HG03280 (cell line): ENCODE data around the gene TBX1.

ENCODE experiments used
- ATAC-seq: cut with Tn5 transposase; IDR thresholded peaks from one replicate; pipeline ENCODE4 v1.9.1; 2021; ENCODE audit warnings: mild to moderate bottlenecking, moderate library complexity; ENCODE audit not compliant: unreplicated experiment

The TBX1 gene

DNA sequence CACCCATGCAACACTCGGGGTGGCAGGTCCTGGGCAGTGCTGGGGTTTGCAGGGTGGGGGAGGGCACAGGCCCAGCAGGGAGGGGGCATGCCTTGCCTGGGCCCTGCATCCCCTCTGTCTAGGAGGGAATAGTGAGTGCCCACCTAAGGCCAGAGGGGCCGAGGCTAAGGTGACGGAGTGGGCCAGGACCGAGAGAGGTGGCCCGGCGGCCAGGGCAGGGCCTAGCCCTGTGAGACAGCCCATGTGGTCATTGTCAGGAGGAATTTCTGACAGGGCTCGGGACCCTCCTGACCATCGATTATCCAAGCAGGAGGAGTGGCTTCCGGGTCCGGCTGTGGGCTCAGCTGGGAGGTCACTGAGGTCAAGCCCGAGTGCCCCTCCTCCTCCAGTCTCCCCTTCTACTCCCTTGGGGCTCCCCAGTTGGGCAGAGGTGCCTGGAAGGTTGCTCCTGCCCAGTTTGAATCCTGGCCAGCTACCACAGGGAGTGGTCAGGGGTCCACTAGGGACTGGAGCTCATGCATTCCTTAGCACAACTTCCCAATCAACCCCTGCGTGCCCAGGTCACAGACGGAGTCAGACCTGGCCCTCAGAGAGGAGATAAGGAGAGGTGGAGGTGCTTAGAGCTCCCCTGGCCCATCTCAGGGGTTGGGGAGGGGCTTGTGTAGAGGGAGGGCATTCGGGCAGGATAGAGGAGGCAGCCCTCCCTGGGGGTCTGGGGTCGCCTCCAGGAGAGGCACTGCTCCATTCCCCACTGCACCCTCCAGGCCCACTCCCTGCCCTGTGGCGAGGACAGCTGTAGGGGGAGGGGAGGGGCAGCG, 22.5 kb upstream of the TBX1 start:
- no peak for ATAC-seq

GRCh38 chr22:19738664-19739447, 21.7 kb upstream of the TBX1 start:
- ATAC-seq: no peak

DNA sequence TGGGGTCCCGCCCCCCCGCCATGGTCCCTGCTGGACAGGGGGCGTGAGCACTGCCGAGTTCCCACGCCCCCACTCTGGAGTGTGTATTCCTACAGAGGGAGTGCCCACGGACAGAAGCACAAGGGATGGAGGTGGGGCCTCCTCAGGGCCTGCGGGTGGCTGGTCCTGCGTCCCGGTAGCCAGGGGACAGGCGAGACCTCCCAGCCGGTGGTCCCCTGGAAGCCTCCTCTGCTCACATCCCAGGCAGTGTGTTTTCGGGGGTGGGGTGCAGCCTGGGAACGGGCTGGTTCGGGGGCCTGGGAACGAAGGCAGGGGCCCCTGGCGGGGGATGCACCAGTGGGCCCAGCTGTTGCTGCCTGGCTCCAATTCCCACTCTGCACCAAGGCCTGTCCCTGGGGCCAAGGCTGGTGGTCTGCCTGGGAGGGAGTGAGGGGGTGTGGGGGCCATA, 21.1 kb upstream of the TBX1 start:
- ATAC-seq: no peak

DNA sequence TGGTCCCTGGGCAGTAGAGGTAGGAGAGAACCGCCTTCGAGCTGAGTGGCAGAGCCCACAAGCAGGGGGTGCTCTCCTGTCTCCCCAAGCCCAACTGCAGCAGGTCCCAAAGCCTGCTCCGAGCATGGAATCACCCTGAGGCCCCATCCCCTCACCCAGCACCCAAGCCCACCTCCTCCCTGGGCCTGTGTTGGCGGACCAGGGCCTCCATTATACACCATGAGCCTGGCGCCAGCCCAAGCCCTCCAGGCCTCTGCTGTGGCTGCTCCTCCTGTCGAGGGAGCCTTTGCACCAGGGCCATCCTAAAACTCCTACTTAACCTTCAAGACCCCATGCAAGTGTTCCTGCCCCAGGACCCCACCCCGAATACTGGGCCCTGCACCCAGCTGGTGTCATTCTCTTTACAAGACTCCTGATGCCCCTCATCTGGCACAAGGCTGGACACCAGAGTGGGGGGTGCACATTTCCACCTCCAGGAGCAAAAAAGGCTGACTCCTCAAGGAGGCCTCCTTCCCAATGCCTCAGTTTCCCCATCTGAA, 20.6 kb upstream of the TBX1 start:
- ATAC-seq: no peak

DNA sequence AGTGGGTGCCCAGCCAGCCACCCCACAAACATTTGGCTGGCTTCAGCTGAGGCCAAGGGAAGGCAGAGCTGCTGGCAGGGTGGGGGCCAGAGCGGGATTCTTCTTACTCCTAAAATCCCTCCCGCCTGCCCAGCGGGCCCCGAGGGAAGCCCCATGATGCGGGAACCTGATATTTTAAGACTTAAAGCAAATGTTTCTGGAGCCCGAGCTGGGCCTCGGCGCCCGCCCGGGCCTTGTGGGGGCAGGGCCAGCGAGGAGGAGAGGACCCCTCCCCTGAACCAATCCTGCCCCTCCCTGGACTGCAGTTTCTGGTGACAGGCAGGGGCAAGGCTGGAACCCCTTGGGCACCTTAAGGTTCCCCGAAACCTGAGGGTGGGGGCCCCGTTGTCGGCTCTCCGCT, 20.0 kb upstream of the TBX1 start:
- no peak for ATAC-seq

GRCh38 chr22:19741053-19741452, 19.5 kb upstream of the TBX1 start:
- ATAC-seq: no peak

DNA sequence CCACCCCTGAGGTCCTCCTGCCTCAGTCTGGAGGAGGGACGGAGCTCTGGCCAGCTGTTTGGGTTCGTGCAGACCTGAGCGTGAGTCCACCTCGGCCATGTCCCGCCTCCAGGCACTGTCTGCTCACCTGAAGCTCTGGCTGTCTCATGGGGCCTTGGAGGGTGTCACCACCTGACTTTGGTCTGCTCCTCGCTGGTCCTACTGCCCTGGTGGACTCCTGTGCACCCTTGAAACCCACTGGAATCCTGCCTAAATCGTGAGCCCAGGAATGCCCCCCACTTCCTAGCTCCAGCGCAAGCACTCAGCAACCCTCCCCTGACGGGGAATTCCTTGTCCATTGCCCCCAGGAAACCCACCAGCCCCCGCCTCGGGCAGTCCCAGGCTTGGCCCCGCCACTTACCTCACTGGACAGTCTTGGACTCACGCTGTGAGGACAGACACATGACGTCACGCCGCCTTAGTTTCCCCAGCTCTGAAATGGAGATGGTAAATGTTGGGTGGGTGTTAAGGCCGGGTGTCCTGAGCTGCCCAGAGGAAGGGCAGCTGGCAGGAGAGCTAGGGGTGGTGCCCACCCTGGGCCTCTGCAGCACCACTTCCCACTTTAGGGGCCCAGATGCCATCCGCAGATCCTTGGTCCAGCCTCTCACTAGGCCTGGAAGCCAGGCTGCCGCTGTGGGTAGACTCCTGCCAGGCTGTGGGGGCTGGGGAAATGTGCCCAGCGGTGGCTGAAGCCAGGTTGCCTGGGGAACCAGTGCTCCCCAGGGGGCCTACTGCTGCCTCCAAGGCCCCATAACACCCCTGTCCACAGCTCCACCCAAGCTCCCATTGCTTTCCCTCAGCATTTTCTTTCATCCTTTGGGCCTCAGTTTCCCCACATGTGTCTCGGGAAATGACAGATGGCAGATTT, 18.2 kb upstream of the TBX1 start:
- ATAC-seq: no peak

DNA sequence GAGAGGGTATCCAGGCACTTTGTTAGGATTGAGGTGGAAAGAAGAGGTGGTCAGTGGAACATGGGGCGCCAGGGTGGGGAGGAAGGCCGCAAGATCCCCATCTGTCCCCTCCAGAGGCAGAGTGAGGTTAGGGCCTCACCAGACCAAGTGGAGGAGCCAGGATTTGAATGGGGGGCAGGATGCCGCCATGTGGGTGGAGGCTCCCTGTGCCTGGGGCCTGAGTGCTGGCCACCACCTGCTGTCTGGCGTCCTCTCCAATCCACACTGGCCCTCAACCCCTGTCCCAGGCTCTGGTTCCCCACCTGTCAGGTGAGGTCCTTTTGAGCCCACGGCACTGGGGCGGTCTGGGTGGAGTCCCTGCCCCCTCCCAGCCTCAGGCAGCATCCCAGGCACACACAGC, 17.5 kb upstream of the TBX1 start:
- ATAC-seq: no peak

DNA sequence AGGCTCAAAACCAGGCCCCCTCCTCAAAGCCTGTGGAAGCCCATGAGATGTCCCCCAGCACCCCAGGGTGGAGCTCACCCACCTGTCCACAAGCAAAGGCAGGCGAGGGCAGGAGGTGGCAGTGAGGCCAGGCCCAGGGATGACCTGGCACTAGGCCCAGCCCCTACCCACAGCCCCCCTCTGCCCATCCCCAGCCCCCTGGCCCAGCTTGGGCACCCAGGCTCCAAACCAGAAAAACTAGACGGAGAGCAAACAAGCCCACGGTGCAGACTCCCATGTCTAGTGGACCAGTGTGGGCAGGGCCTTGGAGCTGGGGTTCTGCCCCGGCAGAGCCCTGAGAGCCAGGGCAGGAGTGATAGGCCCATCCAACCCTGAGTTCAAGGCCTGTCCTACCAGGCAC, 16.9 kb upstream of the TBX1 start:
- no peak for ATAC-seq

- no peak for ATAC-seq
These were observed 16.1 kb upstream of the TBX1 start for GRCh38 chr22:19744350-19745006.

DNA sequence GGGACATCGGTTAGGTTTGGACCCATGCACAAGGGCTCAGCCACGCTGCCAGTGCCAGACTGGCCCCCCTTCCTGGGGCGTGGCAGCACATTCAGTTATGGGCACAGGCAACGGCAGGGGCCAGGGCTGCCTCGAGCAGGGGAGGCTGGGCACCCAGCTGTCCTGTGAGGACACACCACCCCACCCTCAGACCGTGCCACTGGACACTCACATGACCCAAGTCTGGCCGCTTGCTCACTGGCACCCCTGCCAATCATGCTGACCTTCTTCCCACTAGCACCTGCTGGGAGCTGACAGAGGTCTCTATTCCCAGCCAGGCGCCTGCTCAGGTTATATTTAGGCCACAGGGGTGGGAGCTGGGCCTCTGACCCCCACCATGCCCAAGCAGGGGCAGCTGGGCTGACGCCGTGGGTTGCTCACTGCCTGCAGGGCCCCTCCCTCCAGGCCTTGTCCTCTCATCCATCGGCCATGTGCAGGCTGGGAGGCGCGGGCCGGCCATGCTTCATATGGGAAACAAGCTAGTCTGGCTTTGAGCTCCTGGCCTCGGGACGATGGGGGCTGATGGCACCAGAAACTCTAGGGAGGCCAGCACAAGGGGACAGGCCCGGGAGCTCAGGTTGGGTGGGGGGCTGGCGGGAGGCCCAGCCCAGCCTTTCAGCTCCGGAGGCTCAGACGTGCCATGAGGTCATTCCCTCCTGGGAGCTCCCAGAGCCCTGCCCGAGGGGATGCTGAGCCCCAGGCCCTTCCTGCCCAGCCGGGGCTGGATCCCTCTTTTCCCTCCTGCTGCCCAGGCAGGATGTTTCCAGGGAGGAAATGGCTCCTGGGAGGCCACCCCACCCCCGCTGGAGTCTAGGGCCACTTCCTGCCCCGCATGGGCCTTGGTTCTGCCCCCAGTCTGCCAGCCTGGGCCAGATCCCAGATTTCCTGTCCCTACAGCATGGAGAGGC, 15.2 kb upstream of the TBX1 start:
- ATAC-seq: no peak

- ATAC-seq: no peak
These were observed 13.9 kb upstream of the TBX1 start for GRCh38 chr22:19746726-19747125.

DNA sequence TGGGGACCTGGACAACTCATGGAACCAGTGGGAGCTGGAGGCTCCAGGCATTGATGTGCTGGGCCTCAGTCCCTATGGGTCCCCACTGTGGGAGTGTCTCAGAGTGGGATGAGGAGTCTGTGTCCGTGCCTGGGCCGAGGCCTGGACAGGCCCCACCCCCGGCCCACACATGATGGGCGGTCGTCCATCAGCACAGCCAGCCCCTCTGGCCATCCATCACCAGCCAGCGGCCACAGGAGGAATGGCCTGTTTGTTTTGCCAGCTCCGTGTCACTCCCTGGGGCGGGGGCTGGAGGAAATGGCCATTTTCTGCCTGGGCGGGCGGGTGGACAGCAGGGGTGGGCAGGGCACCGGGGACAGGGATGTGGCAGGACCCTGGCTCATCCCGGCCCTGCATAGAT, 13.0 kb upstream of the TBX1 start:
- no peak for ATAC-seq

GRCh38 chr22:19748139-19748538, 12.4 kb upstream of the TBX1 start:
- ATAC-seq: no peak

- ATAC-seq: no peak
These were observed 11.4 kb upstream of the TBX1 start for GRCh38 chr22:19748991-19749664.

GRCh38 chr22:19749876-19750275, 10.7 kb upstream of the TBX1 start:
- ATAC-seq: no peak

DNA sequence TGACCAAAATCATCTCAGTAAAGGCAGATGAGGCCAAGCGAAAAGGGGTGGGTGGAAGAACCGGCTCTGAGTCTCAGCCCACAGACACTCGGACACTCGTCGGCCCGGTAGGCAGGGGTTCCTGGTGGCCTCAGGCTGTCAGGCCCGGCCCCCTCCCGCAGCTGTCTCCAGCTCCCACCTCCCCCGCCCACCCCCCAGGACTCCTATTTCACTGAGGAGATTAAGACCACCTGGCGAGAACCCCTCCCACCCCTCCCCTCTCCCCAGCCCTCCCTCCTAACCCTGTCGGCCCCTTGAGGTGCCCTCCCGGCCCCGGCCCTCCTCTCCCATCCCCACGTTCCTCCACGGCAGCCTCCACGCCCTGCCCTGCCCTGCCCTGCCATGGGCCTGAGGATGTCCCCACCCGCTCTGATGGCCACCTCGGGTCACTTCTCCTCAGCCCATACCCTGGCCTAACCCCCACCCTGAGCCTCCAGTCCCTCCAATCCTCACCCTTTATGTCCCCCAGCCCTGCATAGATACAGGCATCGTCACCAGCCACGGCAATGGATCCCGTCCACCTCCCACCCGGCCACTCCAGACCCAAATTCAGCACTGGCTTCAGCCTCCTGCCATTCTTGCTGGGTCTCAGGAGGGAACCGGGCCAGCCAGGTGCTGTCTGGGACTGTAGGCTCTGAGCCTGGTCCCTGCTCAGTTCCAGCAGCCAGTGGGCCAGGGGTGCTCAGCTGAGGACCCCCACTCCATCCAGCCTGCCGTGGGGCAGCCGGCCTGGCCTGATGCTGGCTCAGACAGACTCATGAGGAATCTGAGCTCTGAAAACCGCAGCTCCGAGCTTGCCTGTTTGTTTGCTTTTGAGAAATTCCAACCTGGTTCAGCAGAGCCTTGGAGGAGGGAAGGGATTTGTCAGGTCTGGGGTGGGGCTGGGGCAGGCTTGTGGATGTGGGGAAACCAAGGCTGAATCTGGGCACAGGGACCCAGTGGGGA, 9.8 kb upstream of the TBX1 start:
- ATAC-seq: no peak
